ENCODE measurements around the gene MYO5A. TPM values are rescaled to one million over a fixed set of nuclear protein-coding genes. Genes with fewer than 3 reads are reported as not detected.

Gene MYO5A
- total and polyA plus RNA-seq, 4 donors: 47.8 to 119 (median 88.4) TPM

DNA sequence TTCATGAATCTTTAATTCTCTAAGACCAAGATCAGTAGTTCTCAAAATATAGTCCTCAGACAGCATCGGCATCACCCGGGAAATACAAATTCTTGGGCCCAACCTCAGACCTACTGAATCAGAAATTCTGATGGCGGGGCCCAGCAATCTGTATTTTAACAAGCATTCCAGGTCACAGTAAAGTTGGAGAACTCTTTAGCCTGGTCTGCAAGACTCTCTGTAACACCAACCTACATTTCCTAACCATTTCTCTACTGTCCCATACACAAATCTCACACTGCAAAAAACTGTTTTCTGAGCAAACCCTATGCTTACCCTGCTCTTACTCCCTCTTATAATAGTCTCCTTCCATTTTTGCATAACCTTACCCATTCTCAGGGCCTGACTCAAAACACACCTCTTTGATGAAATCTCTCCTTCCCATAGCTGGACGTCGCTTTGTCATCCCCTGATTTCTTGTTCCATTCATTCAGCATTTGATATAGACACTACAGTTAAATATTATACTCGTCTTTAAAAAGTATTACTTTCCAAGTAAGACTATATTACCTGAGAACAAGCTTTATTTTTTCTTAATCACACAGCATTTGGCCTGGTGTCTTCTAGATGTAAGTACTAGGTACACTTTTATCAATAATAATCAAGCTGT, 149.8 kb downstream of the MYO5A start:
- Histone ChIP-seq H3K4me3 (ENCODE audit: low read depth, low read length) (no peak overlapping the region), H3K27ac (ENCODE audit: low read depth, low read length) (no peak overlapping the region), H3K9me3 (ENCODE audit: control insufficient read depth, insufficient read depth, low read length) (peaks cover 2% of the 10 kb centered on the region), H3K36me3 (ENCODE audit: control insufficient read depth, insufficient read depth, low read length) (peaks cover 57% of the 10 kb centered on the region), H3K27me3 (ENCODE audit: control insufficient read depth, insufficient read depth, low read length) (no peaks in the 10 kb centered on the region), H3K4me1 (ENCODE audit: control insufficient read depth, insufficient read depth, low read length) (no peaks in the 10 kb centered on the region)
- WGBS (ENCODE audit: insufficient coverage): 98% methylated on average over 3 of the region's 6 CpGs
- no peak for DNase-seq (ENCODE audit: low read depth in 4 of 6, low spot score in 6 of 6)

- WGBS (ENCODE audit: insufficient coverage): 91% methylated on average over 4 of the region's 9 CpGs
- Histone ChIP-seq H3K4me1 (ENCODE audit: control insufficient read depth, insufficient read depth, low read length) (no peaks in the 10 kb centered on the region), H3K27ac (ENCODE audit: low read depth, low read length) (no peak overlapping the region), H3K4me3 (ENCODE audit: low read depth, low read length) (no peak overlapping the region), H3K36me3 (ENCODE audit: control insufficient read depth, insufficient read depth, low read length) (peaks cover 23% of the 10 kb centered on the region), H3K9me3 (ENCODE audit: control insufficient read depth, insufficient read depth, low read length) (peaks cover 2% of the 10 kb centered on the region), H3K27me3 (ENCODE audit: control insufficient read depth, insufficient read depth, low read length) (no peaks in the 10 kb centered on the region)
- no peak for DNase-seq (ENCODE audit: low read depth in 4 of 6, low spot score in 6 of 6)
Measured at GRCh38 chr15:52370010-52370409, 158.7 kb downstream of the MYO5A start.

DNA sequence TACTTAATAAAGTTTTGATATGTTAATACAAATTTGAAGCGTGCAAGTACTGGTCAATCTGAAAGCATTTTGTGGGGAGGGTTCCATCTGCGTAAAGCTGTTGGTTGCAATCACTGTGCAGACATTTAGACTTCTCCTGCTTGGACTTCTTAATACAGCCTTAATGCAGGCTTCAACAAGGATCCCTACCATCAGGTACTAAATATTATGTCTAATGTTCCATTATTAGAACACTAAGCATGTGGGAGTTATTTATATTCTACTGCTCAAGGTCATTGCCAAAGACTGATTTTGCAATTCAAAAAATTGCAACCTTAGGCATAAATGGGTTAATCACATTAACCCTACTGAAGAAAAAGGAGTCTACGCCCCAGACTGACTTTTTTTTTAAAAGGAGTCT, 159.2 kb downstream of the MYO5A start:
- Histone ChIP-seq H3K9me3 (ENCODE audit: control insufficient read depth, insufficient read depth, low read length) (no peaks in the 10 kb centered on the region), H3K4me3 (ENCODE audit: low read depth, low read length) (no peak overlapping the region), H3K4me1 (ENCODE audit: control insufficient read depth, insufficient read depth, low read length) (no peaks in the 10 kb centered on the region), H3K36me3 (ENCODE audit: control insufficient read depth, insufficient read depth, low read length) (peaks cover 18% of the 10 kb centered on the region), H3K27me3 (ENCODE audit: control insufficient read depth, insufficient read depth, low read length) (no peaks in the 10 kb centered on the region), H3K27ac (ENCODE audit: low read depth, low read length) (no peak overlapping the region)
- no CpG with 5 or more reads among the region's 3 CpGs for WGBS (ENCODE audit: insufficient coverage)
- no peak for DNase-seq (ENCODE audit: low read depth in 4 of 6, low spot score in 6 of 6)

DNA sequence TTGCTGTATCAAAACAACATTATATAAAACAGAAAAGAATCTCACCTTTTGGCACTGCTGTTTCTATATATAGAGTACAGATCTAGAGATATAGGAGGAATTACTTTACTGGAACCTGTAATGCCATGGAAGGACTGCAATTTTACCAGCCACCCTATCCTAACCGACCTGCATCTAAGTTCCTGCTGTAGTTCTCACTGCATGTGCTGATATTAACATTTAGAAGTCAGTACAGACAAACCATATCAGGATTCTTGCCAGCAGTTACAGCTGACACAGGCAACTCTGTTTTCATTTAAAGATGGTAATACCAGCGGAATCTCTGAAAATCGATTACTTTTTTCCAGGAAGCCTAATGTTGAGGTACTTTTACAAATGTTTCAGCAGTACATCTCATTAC, 159.7 kb downstream of the MYO5A start:
- no peak for DNase-seq (ENCODE audit: low read depth in 4 of 6, low spot score in 6 of 6)
- Histone ChIP-seq H3K27me3 (ENCODE audit: control insufficient read depth, insufficient read depth, low read length) (no peaks in the 10 kb centered on the region), H3K4me3 (ENCODE audit: low read depth, low read length) (no peak overlapping the region), H3K9me3 (ENCODE audit: control insufficient read depth, insufficient read depth, low read length) (no peaks in the 10 kb centered on the region), H3K36me3 (ENCODE audit: control insufficient read depth, insufficient read depth, low read length) (peaks cover 19% of the 10 kb centered on the region), H3K4me1 (ENCODE audit: control insufficient read depth, insufficient read depth, low read length) (no peaks in the 10 kb centered on the region), H3K27ac (ENCODE audit: low read depth, low read length) (no peak overlapping the region)
- WGBS (ENCODE audit: insufficient coverage): 100% methylated on average over 1 of the region's 3 CpGs

DNA sequence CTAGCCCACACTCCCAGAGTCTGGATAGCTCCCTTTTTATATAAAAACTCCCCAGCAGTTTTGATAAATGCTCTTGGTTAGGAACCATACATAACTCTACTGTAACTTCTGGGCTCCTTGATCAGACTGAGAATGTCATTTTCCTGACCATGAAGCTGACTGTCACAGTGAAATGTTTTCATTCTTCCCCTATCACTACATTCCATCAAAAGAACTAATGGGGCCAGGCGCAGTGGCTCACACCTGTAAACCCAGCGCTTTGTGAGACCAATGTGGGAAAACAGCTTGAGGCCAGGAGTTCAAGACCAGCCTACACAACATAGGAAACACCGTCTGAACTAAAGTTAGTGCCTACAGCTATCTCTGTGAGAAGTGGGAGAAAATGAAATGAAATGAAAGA, 160.3 kb downstream of the MYO5A start:
- no peak overlapping the region for H3K4me3 ChIP-seq (ENCODE audit: low read depth, low read length)
- no CpG with 5 or more reads among the region's 3 CpGs for WGBS (ENCODE audit: insufficient coverage)
- no peaks in the 10 kb centered on the region for H3K27me3 ChIP-seq (ENCODE audit: control insufficient read depth, insufficient read depth, low read length)
- peaks cover 19% of the 10 kb centered on the region for H3K36me3 ChIP-seq (ENCODE audit: control insufficient read depth, insufficient read depth, low read length)
- H3K9me3 ChIP-seq (ENCODE audit: control insufficient read depth, insufficient read depth, low read length): no peaks in the 10 kb centered on the region
- DNase-seq (ENCODE audit: low read depth in 4 of 6, low spot score in 6 of 6): no peak
- no peak overlapping the region for H3K27ac ChIP-seq (ENCODE audit: low read depth, low read length)
- no peaks in the 10 kb centered on the region for H3K4me1 ChIP-seq (ENCODE audit: control insufficient read depth, insufficient read depth, low read length)

- Histone ChIP-seq H3K4me3 (ENCODE audit: low read depth, low read length) (no peak overlapping the region), H3K4me1 (ENCODE audit: control insufficient read depth, insufficient read depth, low read length) (no peaks in the 10 kb centered on the region), H3K27me3 (ENCODE audit: control insufficient read depth, insufficient read depth, low read length) (no peaks in the 10 kb centered on the region), H3K36me3 (ENCODE audit: control insufficient read depth, insufficient read depth, low read length) (peaks cover 10% of the 10 kb centered on the region), H3K9me3 (ENCODE audit: control insufficient read depth, insufficient read depth, low read length) (no peaks in the 10 kb centered on the region), H3K27ac (ENCODE audit: low read depth, low read length) (no peak overlapping the region)
- DNase-seq (ENCODE audit: low read depth in 4 of 6, low spot score in 6 of 6): no peak
- WGBS (ENCODE audit: insufficient coverage): no CpG with 5 or more reads among the region's 3 CpGs
Measured at GRCh38 chr15:52362497-52362896, 166.2 kb downstream of the MYO5A start.

- Histone ChIP-seq H3K27me3 (ENCODE audit: control insufficient read depth, insufficient read depth, low read length) (no peaks in the 10 kb centered on the region), H3K4me3 (ENCODE audit: low read depth, low read length) (no peak overlapping the region), H3K9me3 (ENCODE audit: control insufficient read depth, insufficient read depth, low read length) (no peaks in the 10 kb centered on the region), H3K4me1 (ENCODE audit: control insufficient read depth, insufficient read depth, low read length) (no peaks in the 10 kb centered on the region), H3K27ac (ENCODE audit: low read depth, low read length) (no peak overlapping the region), H3K36me3 (ENCODE audit: control insufficient read depth, insufficient read depth, low read length) (peaks cover 10% of the 10 kb centered on the region)
- no CpG with 5 or more reads among the region's 4 CpGs for WGBS (ENCODE audit: insufficient coverage)
- DNase-seq (ENCODE audit: low read depth in 4 of 6, low spot score in 6 of 6): peak in 2 of 6 donors; percentile 33 to 46
Measured at GRCh38 chr15:52361975-52362494, 166.6 kb downstream of the MYO5A start.

- Histone ChIP-seq H3K27me3 (ENCODE audit: control insufficient read depth, insufficient read depth, low read length) (no peaks in the 10 kb centered on the region), H3K36me3 (ENCODE audit: control insufficient read depth, insufficient read depth, low read length) (peaks cover 10% of the 10 kb centered on the region), H3K4me3 (ENCODE audit: low read depth, low read length) (no peak overlapping the region), H3K27ac (ENCODE audit: low read depth, low read length) (no peak overlapping the region), H3K4me1 (ENCODE audit: control insufficient read depth, insufficient read depth, low read length) (no peaks in the 10 kb centered on the region), H3K9me3 (ENCODE audit: control insufficient read depth, insufficient read depth, low read length) (no peaks in the 10 kb centered on the region)
- WGBS (ENCODE audit: insufficient coverage): 83% methylated on average over 3 of the region's 4 CpGs
- no peak for DNase-seq (ENCODE audit: low read depth in 4 of 6, low spot score in 6 of 6)
Measured at GRCh38 chr15:52361494-52361893, 167.2 kb downstream of the MYO5A start.

GRCh38 chr15:52360229-52361203, 168.2 kb downstream of the MYO5A start:
- Histone ChIP-seq H3K36me3 (ENCODE audit: control insufficient read depth, insufficient read depth, low read length) (peaks cover 10% of the 10 kb centered on the region), H3K27ac (ENCODE audit: low read depth, low read length) (no peak overlapping the region), H3K9me3 (ENCODE audit: control insufficient read depth, insufficient read depth, low read length) (no peaks in the 10 kb centered on the region), H3K4me1 (ENCODE audit: control insufficient read depth, insufficient read depth, low read length) (no peaks in the 10 kb centered on the region), H3K4me3 (ENCODE audit: low read depth, low read length) (no peak overlapping the region), H3K27me3 (ENCODE audit: control insufficient read depth, insufficient read depth, low read length) (no peaks in the 10 kb centered on the region)
- DNase-seq (ENCODE audit: low read depth in 4 of 6, low spot score in 6 of 6): peak in 1 of 6 donors; percentile 17
- 84% methylated on average over 5 of the region's 9 CpGs for WGBS (ENCODE audit: insufficient coverage)
